ENCODE measurements around the gene MAP3K4. TPM values are rescaled to one million over a fixed set of nuclear protein-coding genes. Genes with fewer than 3 reads are reported as not detected.

MAP3K4 gene
- polyA plus RNA-seq, 1 donor from 2014 or later = 31.0 TPM

DNA sequence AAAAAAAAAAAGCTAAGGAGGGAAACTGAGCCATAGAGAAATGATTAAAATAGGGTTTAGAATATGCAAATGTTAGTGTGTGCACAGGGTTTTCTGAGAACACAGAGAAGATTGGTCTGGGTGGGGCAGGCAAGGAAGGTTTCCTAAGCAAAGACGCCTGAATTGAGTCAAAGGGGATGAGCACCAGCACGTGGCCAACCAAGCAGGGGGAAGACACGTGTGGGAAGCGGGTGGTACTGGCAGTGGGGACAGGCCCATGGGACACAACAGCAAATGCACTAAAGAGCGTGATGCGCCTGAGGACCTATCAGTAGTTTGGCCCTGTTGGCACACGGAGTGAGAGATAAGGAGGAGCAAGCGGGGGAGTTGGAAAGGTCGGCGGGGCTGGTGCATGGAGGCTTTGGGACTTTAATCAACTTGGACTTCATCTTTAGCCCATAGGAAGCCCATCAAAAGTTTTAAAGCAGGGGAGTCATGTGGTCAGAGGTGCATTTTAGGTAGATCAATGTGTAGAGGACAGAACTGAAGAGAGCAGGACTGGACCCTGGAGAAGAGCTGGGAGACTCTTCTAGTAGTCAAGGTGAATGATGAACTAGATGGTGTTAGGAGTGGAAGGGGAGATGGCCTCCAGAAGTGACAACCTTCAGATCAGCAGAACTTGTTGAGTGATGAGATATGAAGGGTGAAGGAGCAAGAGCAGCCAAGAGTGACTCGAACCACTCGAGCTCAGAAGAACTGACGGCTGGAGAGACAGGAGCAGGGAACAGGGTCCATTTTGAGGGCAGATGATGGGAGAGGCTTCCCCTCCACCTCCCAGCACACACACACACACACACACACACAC lies 40.2 kb upstream of the MAP3K4 start:
- Histone ChIP-seq H3K9ac (ENCODE audit: low read length) (no peak overlapping the region), H2AFZ (ENCODE audit: low read depth, low read length) (no peak overlapping the region)

GRCh38 chr6:160952633-160953281 lies 38.8 kb upstream of the MAP3K4 start:
- Histone ChIP-seq H3K9me3 (ENCODE audit: low read length) (no peaks in the 10 kb centered on the region), H3K27me3 (ENCODE audit: insufficient read depth, low read depth, low read length) (no peaks in the 10 kb centered on the region), H3K36me3 (ENCODE audit: insufficient read depth, low read length) (no peaks in the 10 kb centered on the region), H2AFZ (ENCODE audit: low read depth, low read length) (no peak overlapping the region), H3K4me3 (ENCODE audit: low read length) (no peak overlapping the region), H3K4me2 (ENCODE audit: low read length) (no peak overlapping the region), H3K79me2 (replicated peaks; ENCODE audit: insufficient read depth, low read length) (no peaks in the 10 kb centered on the region), H3K9ac (ENCODE audit: low read length) (no peak overlapping the region), H3K27ac (ENCODE audit: low read length) (no peak overlapping the region), H4K20me1 (ENCODE audit: insufficient read depth) (no peaks in the 10 kb centered on the region), H3F3A (ENCODE audit: insufficient read depth, low read length, poor library complexity, severe bottlenecking) (no peaks in the 10 kb centered on the region), H3K9me2 (ENCODE audit: insufficient read depth, low read length) (no peaks in the 10 kb centered on the region)
- TF ChIP-seq EZH2 (IDR thresholded peaks at IDR 0.05; ENCODE audit: borderline replicate concordance, insufficient read depth, low read length, poor library complexity, severe bottlenecking) (no peak), TAF1 (IDR thresholded peaks at IDR 0.05; ENCODE audit: low read depth) (no peak), SMC3 (conservative IDR thresholded peaks at IDR 0.05; ENCODE audit: poor library complexity) (no peak), MXI1 (conservative IDR thresholded peaks at IDR 0.05; ENCODE audit: poor library complexity, severe bottlenecking) (no peak), RAD21 (conservative IDR thresholded peaks at IDR 0.05) (no peak), POLR2AphosphoS5 (IDR thresholded peaks at IDR 0.05) (no peak)
- TF ChIP-seq, protein P1, sequence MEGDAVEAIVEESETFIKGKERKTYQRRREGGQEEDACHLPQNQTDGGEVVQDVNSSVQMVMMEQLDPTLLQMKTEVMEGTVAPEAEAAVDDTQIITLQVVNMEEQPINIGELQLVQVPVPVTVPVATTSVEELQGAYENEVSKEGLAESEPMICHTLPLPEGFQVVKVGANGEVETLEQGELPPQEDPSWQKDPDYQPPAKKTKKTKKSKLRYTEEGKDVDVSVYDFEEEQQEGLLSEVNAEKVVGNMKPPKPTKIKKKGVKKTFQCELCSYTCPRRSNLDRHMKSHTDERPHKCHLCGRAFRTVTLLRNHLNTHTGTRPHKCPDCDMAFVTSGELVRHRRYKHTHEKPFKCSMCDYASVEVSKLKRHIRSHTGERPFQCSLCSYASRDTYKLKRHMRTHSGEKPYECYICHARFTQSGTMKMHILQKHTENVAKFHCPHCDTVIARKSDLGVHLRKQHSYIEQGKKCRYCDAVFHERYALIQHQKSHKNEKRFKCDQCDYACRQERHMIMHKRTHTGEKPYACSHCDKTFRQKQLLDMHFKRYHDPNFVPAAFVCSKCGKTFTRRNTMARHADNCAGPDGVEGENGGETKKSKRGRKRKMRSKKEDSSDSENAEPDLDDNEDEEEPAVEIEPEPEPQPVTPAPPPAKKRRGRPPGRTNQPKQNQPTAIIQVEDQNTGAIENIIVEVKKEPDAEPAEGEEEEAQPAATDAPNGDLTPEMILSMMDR (IDR thresholded peaks at IDR 0.05; ENCODE audit: poor library complexity, severe bottlenecking) = no peak
- TF ChIP-seq, protein P2, sequence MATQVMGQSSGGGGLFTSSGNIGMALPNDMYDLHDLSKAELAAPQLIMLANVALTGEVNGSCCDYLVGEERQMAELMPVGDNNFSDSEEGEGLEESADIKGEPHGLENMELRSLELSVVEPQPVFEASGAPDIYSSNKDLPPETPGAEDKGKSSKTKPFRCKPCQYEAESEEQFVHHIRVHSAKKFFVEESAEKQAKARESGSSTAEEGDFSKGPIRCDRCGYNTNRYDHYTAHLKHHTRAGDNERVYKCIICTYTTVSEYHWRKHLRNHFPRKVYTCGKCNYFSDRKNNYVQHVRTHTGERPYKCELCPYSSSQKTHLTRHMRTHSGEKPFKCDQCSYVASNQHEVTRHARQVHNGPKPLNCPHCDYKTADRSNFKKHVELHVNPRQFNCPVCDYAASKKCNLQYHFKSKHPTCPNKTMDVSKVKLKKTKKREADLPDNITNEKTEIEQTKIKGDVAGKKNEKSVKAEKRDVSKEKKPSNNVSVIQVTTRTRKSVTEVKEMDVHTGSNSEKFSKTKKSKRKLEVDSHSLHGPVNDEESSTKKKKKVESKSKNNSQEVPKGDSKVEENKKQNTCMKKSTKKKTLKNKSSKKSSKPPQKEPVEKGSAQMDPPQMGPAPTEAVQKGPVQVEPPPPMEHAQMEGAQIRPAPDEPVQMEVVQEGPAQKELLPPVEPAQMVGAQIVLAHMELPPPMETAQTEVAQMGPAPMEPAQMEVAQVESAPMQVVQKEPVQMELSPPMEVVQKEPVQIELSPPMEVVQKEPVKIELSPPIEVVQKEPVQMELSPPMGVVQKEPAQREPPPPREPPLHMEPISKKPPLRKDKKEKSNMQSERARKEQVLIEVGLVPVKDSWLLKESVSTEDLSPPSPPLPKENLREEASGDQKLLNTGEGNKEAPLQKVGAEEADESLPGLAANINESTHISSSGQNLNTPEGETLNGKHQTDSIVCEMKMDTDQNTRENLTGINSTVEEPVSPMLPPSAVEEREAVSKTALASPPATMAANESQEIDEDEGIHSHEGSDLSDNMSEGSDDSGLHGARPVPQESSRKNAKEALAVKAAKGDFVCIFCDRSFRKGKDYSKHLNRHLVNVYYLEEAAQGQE (IDR thresholded peaks at IDR 0.05; ENCODE audit: borderline replicate concordance) = no peak

More for the DNA sequence above, 40.2 kb upstream of the MAP3K4 start:
- Histone ChIP-seq H3K36me3 (ENCODE audit: insufficient read depth, low read length) (no peaks in the 10 kb centered on the region), H3K27ac (ENCODE audit: low read length) (no peak overlapping the region), H4K20me1 (ENCODE audit: insufficient read depth) (no peaks in the 10 kb centered on the region), H3K79me2 (replicated peaks; ENCODE audit: insufficient read depth, low read length) (no peaks in the 10 kb centered on the region), H3K27me3 (ENCODE audit: insufficient read depth, low read depth, low read length) (no peaks in the 10 kb centered on the region), H3K4me3 (ENCODE audit: low read length) (no peak overlapping the region), H3F3A (ENCODE audit: insufficient read depth, low read length, poor library complexity, severe bottlenecking) (no peaks in the 10 kb centered on the region), H3K4me2 (ENCODE audit: low read length) (no peak overlapping the region), H3K9me2 (ENCODE audit: insufficient read depth, low read length) (no peaks in the 10 kb centered on the region), H3K9me3 (ENCODE audit: low read length) (no peaks in the 10 kb centered on the region)
- no peak for TF ChIP-seq RAD21 (conservative IDR thresholded peaks at IDR 0.05)
- no peak for TF ChIP-seq SMC3 (conservative IDR thresholded peaks at IDR 0.05; ENCODE audit: poor library complexity)
- TF ChIP-seq POLR2AphosphoS5 (IDR thresholded peaks at IDR 0.05) = no peak
- no peak for TF ChIP-seq EZH2 (IDR thresholded peaks at IDR 0.05; ENCODE audit: borderline replicate concordance, insufficient read depth, low read length, poor library complexity, severe bottlenecking)
- no peak for TF ChIP-seq TAF1 (IDR thresholded peaks at IDR 0.05; ENCODE audit: low read depth)
- TF ChIP-seq EP300 (conservative IDR thresholded peaks at IDR 0.05; ENCODE audit: poor library complexity, severe bottlenecking) = no peak
- TF ChIP-seq, protein P2 (IDR thresholded peaks at IDR 0.05; ENCODE audit: borderline replicate concordance) = no peak
- TF ChIP-seq, protein P1 (IDR thresholded peaks at IDR 0.05; ENCODE audit: poor library complexity, severe bottlenecking) = no peak
- TF ChIP-seq MXI1 (conservative IDR thresholded peaks at IDR 0.05; ENCODE audit: poor library complexity, severe bottlenecking) = no peak
